RWPE2 (cell line): Measurements from ENCODE around the gene ID3.

Source experiments
- ATAC-seq: fragments of 200-7000 bp; cut with Tn5 transposase; 3 replicates; pipeline ENCODE4 v1.9.1; 2021; ENCODE audit warnings: low read depth
- DNase-seq: peaks from one replicate; pipeline ENCODE4 v3.0.0-alpha.2; 2020; ENCODE audit warnings: low spot score
- H3K27ac ChIP-seq: fragments of 450-650 bp; 2 replicates; pipeline ENCODE4 v1.5.1; 2017; ENCODE audit warnings: mild to moderate bottlenecking; ENCODE audit not compliant: poor library complexity, severe bottlenecking
- H3K27me3 ChIP-seq: fragments of 250-450 bp; sonication (Bioruptor Pico); 2 replicates; pipeline ENCODE4 v1.5.1; 2021; ENCODE audit warnings: mild to moderate bottlenecking, moderate library complexity; ENCODE audit not compliant: insufficient read depth, poor library complexity, severe bottlenecking
- H3K36me3 ChIP-seq: fragments of 250-450 bp; sonication (Bioruptor Pico); 2 replicates; pipeline ENCODE4 v1.5.1; 2020; ENCODE audit warnings: low read depth, mild to moderate bottlenecking, moderate library complexity
- H3K4me1 ChIP-seq: fragments of 250-450 bp; sonication (Bioruptor Pico); 2 replicates; pipeline ENCODE4 v1.5.1; 2021; ENCODE audit warnings: mild to moderate bottlenecking, moderate library complexity; ENCODE audit not compliant: insufficient read depth, poor library complexity, severe bottlenecking
- H3K4me3 ChIP-seq: fragments of 250-450 bp; sonication (Bioruptor Pico); 2 replicates; pipeline ENCODE4 v1.5.1; 2021; ENCODE audit warnings: mild to moderate bottlenecking, moderate library complexity; ENCODE audit not compliant: severe bottlenecking
- H3K9me3 ChIP-seq: fragments of 250-450 bp; sonication (Bioruptor Pico); 2 replicates; pipeline ENCODE4 v1.5.1; 2021; ENCODE audit warnings: mild to moderate bottlenecking, moderate library complexity; ENCODE audit not compliant: severe bottlenecking
- CTCF ChIP-seq: fragments of 450-650 bp; IDR thresholded peaks from one replicate; pipeline ENCODE4 v1.5.1; 2017; ENCODE audit warnings: mild to moderate bottlenecking, moderate library complexity; ENCODE audit not compliant: poor library complexity, severe bottlenecking

Gene ID3

GRCh38 chr1:23600283-23600682 lies 41.0 kb upstream of the ID3 start:
- ATAC-seq (no peak), DNase-seq (no peak)
- no peaks in the 10 kb centered on the region for H3K27me3 ChIP-seq
- H3K36me3 ChIP-seq: no peaks in the 10 kb centered on the region
- no peaks in the 10 kb centered on the region for H3K9me3 ChIP-seq
- TF ChIP-seq CTCF: no peak
- H3K4me1 ChIP-seq: no peaks in the 10 kb centered on the region
- no peak overlapping the region for H3K27ac ChIP-seq
- H3K4me3 ChIP-seq: no peak overlapping the region

- Histone ChIP-seq H3K27me3 (no peaks in the 10 kb centered on the region), H3K4me3 (no peak overlapping the region), H3K36me3 (no peaks in the 10 kb centered on the region), H3K9me3 (no peaks in the 10 kb centered on the region), H3K4me1 (peaks cover 4% of the 10 kb centered on the region), H3K27ac (no peak overlapping the region)
- DNase-seq (no peak), ATAC-seq (no peak)
- TF ChIP-seq CTCF: no peak
Observed at GRCh38 chr1:23599125-23599524, 39.8 kb upstream of the ID3 start.

- no peak for TF ChIP-seq CTCF
- DNase-seq: no peak
- Histone ChIP-seq H3K27ac (no peak overlapping the region), H3K27me3 (no peaks in the 10 kb centered on the region), H3K4me1 (peaks cover 11% of the 10 kb centered on the region), H3K36me3 (no peaks in the 10 kb centered on the region), H3K4me3 (no peak overlapping the region), H3K9me3 (no peaks in the 10 kb centered on the region)
- ATAC-seq: no peak
Observed at GRCh38 chr1:23598424-23598823, 39.1 kb upstream of the ID3 start.

GRCh38 chr1:23597635-23598388 lies 38.5 kb upstream of the ID3 start:
- Histone ChIP-seq H3K36me3 (no peaks in the 10 kb centered on the region), H3K4me1 (peaks cover 17% of the 10 kb centered on the region), H3K9me3 (no peaks in the 10 kb centered on the region), H3K4me3 (no peak overlapping the region), H3K27me3 (no peaks in the 10 kb centered on the region), H3K27ac (no peak overlapping the region)
- TF ChIP-seq CTCF: no peak
- no peak for ATAC-seq
- no peak for DNase-seq
